UCSD-AML1 (cell line): Measurements from ENCODE around the gene SMIM36.
"Not testable (repeated sequence)": the region's sequence is repeated elsewhere in the genome, so short reads cannot be mapped to it uniquely, and the experiment has no call there.

ENCODE experiments used
- DNase-seq: peaks from one replicate; lab custom pipeline; 2025; ENCODE audit not compliant: unreplicated experiment; lab: John Stamatoyannopoulos, UW

SMIM36 gene

DNA sequence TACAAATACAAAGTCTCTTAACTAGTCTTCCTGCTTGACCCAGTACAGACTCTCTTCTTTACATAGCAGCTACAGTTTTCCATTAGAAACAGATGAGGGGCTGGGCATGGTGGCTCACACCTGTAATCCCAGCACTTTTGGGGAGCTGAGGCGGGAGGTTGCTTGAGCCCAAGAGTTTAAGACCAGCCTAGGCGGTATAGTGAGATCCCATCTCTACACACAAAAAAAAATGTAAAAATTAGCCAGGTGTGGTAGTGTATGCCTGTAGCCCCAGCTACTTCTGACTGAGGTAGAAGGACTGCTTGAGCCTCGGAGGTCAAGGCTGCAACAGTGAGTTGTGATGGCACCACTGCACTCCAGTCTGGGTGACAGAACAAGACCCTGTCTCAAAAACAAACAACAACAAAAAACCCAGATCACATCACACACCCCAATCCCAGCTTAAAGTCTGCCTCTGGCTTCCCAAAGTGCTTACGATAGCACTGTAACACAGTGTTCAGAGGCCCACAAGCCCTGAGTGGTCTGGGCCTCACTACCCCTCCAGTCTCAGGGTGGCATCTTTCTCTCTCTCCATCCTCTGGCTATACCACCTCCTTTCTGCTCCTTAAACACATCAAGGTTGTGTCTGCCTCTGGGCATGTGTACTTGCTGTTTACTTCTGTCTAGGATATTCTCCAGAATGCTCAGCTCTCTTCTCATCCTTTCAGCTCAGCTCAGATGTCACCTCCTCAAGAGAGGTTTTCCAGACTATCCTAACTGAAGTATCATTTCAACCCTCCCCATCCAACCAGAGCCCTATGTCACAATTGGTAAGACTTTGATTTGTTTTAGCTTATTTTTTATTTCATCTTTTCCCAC is 93.6 kb downstream of the SMIM36 start:
- DNase-seq: no peak

DNA sequence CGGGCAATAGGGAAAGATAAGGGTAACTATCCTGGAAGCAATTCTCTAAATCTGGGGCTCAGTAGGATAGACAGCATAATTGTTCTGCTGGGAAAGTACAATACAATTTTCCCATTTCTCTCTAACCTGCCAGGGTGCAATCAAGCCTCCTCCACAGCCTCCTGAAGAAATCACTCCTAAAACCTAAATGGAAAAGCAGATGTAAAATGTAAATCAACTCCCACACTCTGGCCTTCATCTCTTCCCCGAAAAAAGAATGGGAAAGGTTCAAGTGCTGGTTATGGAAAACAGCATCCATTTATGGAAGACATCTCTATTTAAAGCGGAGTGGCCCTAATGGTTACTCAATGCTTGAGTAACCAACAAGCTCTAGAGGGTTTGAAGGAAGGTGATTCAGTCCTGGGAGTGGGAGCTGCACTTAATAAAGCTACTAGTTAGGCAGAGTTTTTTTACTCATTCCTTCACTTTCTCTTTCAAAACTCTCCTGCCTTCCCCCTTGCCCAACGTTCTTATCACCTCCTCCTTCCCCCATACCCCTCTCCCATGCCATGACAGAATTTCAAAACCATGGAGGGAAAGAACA is 94.7 kb downstream of the SMIM36 start:
- no peak for DNase-seq

DNA sequence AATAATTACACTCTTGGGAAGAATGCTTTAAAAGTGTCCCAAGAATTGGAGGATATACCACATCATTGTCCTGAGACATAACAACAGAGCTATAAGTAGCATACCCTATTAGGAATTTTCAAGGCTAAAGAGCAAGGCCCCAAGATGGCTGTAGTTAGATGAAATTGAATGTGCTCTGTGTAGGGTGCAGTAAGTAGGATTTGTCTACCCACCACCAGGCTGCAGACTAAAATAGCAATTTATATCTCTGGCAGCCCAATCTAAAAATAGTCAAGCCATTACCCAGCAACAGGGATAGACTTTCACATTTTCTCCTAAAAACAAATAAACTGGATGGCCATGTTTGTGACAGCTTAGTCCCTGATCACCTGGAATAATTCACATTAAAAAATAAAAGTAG is 95.3 kb downstream of the SMIM36 start:
- no peak for DNase-seq

DNA sequence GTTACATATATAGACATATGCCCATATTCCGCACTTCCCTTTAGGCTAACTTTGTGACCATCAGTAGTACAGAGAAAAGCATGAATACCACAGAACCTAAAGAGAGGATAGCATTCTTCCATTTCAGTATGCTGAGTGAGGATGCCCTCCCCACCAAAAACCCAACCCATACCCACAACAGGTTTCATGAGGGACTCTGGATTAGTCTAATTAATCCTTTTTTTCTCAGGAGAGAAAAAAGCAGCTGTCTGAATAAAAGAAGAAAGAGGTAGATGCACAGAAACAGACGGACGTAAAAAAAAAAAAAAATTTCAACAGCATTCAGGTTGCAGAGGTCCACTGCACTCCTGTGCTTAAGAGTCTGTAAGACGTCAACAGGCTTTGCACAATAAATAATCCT is 96.3 kb downstream of the SMIM36 start:
- DNase-seq: no peak

DNA sequence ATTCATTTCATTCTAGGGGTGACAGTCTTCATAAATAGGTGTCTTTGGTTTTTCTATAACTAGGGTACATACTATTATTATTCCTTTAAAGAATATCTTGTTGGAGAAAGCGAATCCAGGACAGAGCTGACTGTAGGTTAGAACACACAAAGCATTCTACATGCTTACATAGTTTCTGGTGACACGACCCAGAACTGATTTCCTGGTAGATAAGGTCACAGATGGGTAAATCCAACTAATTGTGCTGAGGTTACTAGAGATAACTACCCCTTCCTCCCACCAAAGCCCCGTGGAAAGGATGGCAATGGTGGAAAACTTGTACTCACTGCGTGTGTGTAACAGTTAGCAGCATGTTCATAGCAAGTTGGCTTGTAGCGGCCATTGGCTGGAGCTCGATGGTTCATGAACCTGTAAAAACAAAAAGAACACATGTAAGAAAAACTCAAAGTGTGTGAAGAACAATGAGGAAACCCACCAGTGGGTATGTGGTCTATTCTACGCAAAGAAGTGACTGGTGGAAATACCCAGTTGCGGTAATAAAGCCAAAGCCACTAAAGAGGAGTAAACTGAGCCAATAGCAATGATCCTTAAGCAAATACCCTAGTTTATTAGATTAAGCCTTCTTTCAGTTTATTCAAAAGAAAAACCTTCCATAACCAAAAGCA is 97.3 kb downstream of the SMIM36 start:
- no peak for DNase-seq

DNA sequence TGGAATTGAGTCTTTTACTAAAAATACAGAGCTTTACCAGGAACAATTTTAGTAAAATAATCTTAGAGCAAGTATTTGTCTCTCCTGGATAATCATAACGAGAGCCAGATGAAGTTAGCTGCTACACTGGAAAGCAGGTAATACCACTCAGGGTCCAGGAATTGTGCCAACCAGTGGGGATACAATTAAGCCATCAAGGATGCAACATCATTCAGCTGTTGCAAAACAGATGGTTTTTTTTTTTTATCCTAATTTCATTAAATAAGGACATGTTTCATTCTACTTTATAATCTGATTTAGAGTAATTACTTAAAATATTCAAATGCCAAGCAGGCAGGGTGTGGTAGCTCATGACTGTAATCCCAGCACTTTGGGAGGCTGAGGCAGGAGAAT is 99.8 kb downstream of the SMIM36 start:
- DNase-seq: no peak

DNA sequence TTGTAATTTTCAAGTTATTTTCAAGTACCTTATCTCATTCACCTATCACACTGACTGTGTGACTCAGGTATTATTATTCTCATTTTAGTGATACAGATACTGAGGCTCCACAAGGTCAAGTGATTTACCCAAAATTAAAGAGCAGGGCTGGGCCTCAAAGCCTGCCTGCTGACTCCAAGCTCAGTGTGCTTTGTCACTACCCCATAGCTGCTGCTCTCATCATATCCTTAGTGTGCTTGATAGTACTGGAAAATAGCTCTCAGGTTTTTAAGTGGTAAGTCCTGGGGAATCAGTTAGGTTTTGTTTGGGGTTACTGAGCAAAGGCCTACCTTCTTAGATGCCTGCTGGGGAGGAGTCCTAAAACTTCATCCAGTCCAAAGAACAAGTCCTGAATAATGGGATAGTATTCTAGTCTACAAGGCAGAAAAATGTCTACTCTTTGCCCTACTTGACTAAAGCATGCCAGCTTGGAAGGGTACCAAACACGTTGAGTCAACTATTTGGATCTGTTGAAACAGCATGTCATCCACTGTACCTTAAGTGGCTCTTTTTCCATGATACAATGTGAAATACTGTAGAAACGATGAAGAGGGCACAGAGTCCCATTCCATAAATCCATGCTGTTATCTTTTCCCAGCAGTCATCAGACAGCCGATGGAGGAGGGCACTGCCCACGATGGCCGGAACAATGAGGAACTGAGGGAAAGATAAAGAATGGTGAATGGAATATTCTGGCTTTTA is 100.4 kb downstream of the SMIM36 start:
- DNase-seq: no peak

DNA sequence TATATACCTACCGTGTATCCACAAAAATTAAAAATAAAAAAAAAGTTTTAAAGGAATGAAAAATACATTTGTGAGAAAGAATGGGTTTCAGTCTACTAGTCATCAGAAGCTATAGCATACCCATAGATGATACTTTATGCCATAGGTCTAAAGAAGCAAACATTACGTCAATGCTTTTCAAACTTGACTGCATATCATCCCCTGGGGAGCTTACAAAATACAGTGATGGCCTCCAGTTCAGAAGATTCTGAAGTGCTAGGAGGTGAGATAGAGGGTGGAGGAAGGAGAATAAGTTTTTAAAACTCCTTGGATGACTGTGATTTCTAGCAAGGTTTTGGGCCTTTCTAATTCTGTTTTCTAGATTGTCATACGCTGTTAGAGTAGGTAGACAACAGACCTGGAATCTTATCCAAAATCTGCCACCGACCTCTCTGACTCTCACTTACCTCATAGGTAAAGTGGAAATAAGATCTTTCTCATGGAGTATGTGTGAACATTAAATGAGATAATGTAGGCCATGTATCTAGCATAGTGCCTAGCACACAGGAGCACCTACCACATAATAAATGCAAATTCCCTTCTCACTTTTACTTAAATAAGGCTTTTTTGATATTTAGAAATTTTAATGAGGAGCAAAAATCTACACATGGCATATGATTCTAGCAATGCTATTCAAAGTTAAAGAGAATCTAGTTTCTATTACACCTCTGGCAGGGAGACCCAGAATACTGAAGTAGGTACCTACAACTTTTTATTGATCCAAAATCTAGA is 102.0 kb downstream of the SMIM36 start:
- no peak for DNase-seq

DNA sequence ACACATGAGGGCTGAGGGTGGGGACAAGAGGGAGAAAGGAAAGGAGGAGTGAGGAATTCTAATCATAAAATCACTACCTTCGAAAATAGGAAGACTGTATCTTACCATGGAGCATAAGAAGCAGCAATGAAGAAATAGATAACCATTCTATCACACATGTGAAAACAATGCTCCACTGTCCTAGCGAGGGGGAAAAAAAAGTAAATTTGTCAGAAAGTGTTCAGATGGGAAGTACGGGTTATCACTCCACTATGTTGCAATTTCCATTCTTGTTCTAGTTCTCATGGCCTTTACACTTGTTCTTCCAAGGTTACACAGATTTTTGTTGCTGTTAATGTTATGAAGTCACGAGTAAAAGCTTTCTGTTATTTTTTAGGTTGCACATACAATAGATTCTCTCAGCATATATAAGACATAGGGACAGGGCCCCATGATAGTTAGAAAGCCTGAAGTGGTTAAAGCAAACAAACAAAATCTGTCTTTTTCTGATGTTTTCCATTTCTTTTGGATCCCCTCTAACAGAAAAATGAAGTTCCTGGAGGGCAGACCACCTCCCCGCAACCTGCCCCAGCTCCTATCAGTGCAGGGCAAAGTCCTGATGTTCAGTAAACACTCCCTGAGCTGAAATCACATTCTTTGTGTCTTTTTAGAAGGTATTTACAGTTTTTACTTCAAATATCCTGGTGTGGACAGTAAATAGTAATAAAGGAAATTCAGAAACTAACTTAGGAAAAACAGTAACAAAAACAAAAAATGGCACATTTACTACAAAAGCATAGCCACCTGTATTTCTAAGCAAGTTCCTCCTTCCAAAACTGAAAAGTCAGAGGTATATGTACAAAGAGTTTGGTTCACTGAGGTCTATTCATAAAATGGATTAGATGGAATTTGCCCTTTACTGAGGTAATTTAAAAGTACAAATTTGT is 103.3 kb downstream of the SMIM36 start:
- DNase-seq: no peak

DNA sequence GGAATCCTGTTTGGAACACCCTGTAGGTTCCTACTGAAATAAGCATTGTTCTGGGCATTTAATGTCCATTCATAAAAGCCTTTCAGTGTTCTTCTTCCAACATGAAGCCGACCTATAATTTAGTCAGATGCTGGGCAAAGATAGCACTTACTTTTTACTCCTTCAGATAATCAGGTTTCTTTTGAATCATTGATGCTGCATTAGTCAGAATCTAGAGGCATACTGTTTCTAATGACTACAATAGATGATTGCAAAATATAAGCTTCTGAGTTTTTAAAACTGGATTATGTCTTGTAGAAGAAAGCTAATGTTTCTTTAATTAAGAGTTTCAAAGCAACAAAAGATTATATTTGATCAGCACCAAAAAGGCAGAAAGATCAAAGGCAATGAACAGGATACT is 105.7 kb downstream of the SMIM36 start:
- DNase-seq: no peak

DNA sequence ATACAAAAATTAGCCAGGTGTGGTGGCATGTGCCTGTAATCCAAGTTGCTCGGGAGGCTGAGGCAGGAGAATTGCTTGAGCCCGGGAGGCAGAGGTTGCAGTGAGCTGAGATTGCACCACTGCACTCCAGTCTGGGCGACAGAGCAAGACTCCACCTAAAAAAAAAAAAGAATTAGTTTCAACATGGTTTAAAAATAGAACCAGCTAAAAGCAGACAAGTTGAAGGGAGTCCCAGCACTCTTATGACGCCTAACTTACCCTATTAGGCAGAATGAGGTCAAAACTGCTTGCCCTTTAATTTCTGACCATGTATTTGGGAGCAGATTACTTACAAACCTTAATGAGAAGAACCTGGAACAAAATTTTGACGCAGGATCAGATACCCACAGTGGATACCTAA is 107.1 kb downstream of the SMIM36 start:
- not testable (repeated sequence) for DNase-seq

DNA sequence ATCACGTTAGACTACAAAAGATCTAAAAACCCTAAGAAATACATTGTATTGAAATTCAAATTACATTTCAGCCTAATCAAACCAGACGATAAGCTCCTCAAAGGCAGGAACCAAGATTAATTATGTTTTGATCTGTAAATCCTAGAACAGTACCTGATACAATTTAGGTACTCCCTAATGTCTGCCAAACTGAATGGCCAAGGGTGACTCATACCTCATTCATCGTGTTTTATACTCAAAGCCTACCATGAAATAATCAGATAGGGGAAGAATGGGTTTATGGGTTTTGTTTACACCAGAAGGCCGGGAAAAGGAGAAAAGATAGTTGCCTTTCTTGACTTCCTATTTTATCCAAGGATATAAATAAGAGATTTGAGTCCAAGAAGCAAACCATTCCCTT is 108.9 kb downstream of the SMIM36 start:
- DNase-seq: no peak
